PFSK-1 (cell line): Measurements from ENCODE around the gene ICE2.

ENCODE experiments used
- TAF1 ChIP-seq: IDR thresholded peaks from 2 replicates; pipeline ENCODE4 v1.6.1; 2012; ENCODE audit warnings: low read length, control low read depth, borderline replicate concordance; ENCODE audit not compliant: insufficient read depth
- TF ChIP-seq, protein P1 (sequence below), 2 experiments: IDR thresholded peaks; 2 replicates each; pipeline versions ENCODE4 v1.6.1 to v1.8.0; 2011 to 2012; ENCODE audit warnings: low read depth in 2 of 2, low read length in 2 of 2, control low read depth in 1 of 2, inconsistent platforms in 1 of 2, mild to moderate bottlenecking in 1 of 2, moderate library complexity in 1 of 2; ENCODE audit not compliant: insufficient read depth in 1 of 2

DNA sequence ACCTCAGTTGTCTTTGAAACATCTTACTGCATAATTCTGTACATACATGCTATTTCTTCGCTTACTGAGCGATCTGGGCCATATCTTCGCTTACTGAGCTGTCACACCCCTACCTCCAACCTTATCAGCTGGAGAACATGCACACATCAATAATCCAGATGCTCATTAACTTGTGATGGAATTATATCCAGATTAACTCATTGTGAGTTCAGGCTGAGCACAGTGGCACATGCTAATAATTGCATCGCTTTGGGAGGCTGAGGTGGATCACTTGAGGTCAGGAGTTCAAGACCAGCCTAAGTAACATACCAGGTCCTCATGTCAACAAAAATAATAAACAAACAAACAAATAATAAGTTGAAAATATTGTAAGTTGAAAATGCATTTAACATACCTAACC, 61.8 kb downstream of the ICE2 start:
- TF ChIP-seq TAF1, result no peak
- TF ChIP-seq, protein P1, sequence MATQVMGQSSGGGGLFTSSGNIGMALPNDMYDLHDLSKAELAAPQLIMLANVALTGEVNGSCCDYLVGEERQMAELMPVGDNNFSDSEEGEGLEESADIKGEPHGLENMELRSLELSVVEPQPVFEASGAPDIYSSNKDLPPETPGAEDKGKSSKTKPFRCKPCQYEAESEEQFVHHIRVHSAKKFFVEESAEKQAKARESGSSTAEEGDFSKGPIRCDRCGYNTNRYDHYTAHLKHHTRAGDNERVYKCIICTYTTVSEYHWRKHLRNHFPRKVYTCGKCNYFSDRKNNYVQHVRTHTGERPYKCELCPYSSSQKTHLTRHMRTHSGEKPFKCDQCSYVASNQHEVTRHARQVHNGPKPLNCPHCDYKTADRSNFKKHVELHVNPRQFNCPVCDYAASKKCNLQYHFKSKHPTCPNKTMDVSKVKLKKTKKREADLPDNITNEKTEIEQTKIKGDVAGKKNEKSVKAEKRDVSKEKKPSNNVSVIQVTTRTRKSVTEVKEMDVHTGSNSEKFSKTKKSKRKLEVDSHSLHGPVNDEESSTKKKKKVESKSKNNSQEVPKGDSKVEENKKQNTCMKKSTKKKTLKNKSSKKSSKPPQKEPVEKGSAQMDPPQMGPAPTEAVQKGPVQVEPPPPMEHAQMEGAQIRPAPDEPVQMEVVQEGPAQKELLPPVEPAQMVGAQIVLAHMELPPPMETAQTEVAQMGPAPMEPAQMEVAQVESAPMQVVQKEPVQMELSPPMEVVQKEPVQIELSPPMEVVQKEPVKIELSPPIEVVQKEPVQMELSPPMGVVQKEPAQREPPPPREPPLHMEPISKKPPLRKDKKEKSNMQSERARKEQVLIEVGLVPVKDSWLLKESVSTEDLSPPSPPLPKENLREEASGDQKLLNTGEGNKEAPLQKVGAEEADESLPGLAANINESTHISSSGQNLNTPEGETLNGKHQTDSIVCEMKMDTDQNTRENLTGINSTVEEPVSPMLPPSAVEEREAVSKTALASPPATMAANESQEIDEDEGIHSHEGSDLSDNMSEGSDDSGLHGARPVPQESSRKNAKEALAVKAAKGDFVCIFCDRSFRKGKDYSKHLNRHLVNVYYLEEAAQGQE (IDR thresholded peaks at IDR 0.05; ENCODE audit: insufficient read depth in 1 of 2, low read depth in 2 of 2, low read length in 2 of 2), result no peak
